Peyer's patch (tissue), 4 donors: ENCODE data around the gene CDKAL1. TPM values are rescaled to one million over a fixed set of nuclear protein-coding genes. Genes with fewer than 3 reads are reported as not detected.

ENCODE experiments used
- DNase-seq, 3 donors: peaks; one replicate each; pipeline ENCODE4 v3.0.0-alpha.2; 2017 to 2019
- H3K27ac ChIP-seq, 4 donors: fragments of 200-600 bp; sonication (generic); one replicate each; pipeline ENCODE4 v1.5.1; 2016 to 2019
- H3K27me3 ChIP-seq, 2 donors: fragments of 200-600 bp; sonication (generic); one replicate each; pipeline ENCODE4 v1.5.1; 2019
- H3K36me3 ChIP-seq, 3 donors: fragments of 200-600 bp; sonication (generic); one replicate each; pipeline ENCODE4 v1.5.1; 2016 to 2019
- H3K4me1 ChIP-seq, 4 donors: fragments of 200-600 bp; sonication (generic); one replicate each; pipeline ENCODE4 v1.5.1; 2016 to 2019
- H3K4me3 ChIP-seq, 4 donors: fragments of 200-600 bp; sonication (generic); 1 replicate in 3 of 4; 2 replicates in 1 of 4; pipeline ENCODE4 v1.5.1; 2016 to 2019; ENCODE audit warnings: mild to moderate bottlenecking in 1 of 4
- H3K9me3 ChIP-seq, 4 donors: fragments of 200-600 bp; sonication (generic); one replicate each; pipeline ENCODE4 v1.5.1; 2016 to 2019; ENCODE audit warnings: mild to moderate bottlenecking in 1 of 4
- POLR2A ChIP-seq, 2 donors: fragments of 450-650 bp; IDR thresholded peaks; one replicate each; pipeline ENCODE4 v1.5.1; 2017; ENCODE audit warnings: antibody characterized with exemption in 2 of 2, mild to moderate bottlenecking in 2 of 2, moderate library complexity in 2 of 2
- total RNA-seq, 4 donors: library from RNA; depleted of rRNA; stranded (reverse); fragments of >200 nt; gene quantifications; one replicate each; pipeline ENCODE4 v1.1.0, GENCODE V29; 2016
- TF ChIP-seq, protein P1 (sequence below), 6 experiments: fragments of 450-650 bp in 4 of 6; fragments of 200-600 bp in 2 of 6; sonication (generic) in 1 of 6; IDR thresholded peaks; one replicate each; pipeline ENCODE4 v1.5.1; 2017 to 2019; ENCODE audit warnings: antibody characterized with exemption in 6 of 6, mild to moderate bottlenecking in 3 of 6, moderate library complexity in 1 of 6

Gene CDKAL1
- total RNA-seq, 4 donors from 2014 or later = 10.3 to 31.4 (median 11.6) TPM

DNA sequence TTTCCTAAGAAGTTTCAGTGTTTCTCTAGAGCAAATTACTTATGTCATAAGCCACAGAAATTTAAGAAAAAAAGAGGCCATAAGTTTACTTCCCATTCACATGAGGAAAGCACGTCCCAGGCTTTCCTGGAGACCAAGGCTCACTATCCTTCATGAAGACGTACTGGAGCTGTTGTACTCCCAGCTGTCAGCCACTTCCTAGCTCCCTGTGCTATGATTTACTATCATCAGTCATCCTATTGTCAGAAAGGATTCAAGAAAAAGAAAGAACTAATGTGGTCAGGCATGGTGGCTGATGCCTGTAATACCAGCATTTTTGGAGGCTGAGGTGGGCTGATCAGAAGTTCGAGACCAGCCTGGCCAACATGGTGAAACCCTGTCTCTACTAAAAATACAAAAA is 721.9 kb downstream of the CDKAL1 start:
- Histone ChIP-seq H3K4me3 (no peak overlapping the region), H3K9me3 (peaks cover 0 to 3% (median 0%) of the 10 kb centered on the region in 4 donors), H3K4me1 (no peaks in the 10 kb centered on the region), H3K27ac (no peak overlapping the region), H3K27me3 (no peaks in the 10 kb centered on the region), H3K36me3 (no peaks in the 10 kb centered on the region)
- TF ChIP-seq, protein P1, sequence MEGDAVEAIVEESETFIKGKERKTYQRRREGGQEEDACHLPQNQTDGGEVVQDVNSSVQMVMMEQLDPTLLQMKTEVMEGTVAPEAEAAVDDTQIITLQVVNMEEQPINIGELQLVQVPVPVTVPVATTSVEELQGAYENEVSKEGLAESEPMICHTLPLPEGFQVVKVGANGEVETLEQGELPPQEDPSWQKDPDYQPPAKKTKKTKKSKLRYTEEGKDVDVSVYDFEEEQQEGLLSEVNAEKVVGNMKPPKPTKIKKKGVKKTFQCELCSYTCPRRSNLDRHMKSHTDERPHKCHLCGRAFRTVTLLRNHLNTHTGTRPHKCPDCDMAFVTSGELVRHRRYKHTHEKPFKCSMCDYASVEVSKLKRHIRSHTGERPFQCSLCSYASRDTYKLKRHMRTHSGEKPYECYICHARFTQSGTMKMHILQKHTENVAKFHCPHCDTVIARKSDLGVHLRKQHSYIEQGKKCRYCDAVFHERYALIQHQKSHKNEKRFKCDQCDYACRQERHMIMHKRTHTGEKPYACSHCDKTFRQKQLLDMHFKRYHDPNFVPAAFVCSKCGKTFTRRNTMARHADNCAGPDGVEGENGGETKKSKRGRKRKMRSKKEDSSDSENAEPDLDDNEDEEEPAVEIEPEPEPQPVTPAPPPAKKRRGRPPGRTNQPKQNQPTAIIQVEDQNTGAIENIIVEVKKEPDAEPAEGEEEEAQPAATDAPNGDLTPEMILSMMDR (IDR thresholded peaks at IDR 0.05) = no peak
- TF ChIP-seq POLR2A (IDR thresholded peaks at IDR 0.05) = no peak
- no peak for DNase-seq

DNA sequence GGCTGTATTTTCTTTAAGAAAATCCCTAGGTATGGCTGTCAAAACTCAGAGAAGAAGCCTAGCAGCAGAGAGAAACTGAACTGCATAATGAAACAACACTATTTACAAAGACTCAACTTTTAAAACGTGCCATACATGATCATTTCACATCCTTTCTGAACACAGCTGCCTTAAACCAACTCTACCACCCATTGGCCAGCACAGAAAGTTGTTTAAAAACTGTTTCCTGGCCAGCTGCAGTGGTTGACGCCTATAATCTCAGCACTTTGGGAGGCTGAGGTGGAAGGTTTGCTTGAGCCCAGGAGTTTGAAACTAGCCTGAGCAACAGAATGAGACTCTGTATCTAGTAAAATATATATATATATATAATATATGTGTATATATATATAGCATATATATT is 722.9 kb downstream of the CDKAL1 start:
- H3K4me1 ChIP-seq = no peaks in the 10 kb centered on the region

DNA sequence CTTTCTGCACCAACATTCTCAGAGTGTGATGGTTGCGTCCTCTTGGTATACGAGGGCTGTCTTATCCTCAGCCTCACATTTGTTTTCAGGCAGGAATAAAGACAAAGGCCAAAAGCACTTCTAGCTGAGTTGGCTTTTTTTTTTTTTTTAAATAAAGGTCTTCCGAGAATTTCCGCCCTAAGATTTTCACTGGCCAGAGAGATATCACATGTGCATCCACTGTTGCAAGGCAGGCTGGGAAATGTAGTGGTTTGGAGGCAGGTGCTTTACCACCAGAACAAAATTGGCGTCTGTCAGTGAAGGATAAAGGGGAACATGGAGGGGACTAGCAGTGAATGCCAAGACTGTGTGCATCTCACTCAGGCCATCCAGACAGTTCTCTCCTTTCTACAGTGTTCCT is 724.4 kb downstream of the CDKAL1 start:
- DNase-seq = no peak

More for the DNA sequence above, 722.9 kb downstream of the CDKAL1 start:
- Histone ChIP-seq H3K27ac (no peak overlapping the region), H3K9me3 (peaks cover 0 to 1% (median 0%) of the 10 kb centered on the region in 4 donors), H3K27me3 (no peaks in the 10 kb centered on the region), H3K4me3 (no peak overlapping the region), H3K36me3 (no peaks in the 10 kb centered on the region)
- no peak for DNase-seq
- TF ChIP-seq, protein P1 (IDR thresholded peaks at IDR 0.05) = no peak

DNA sequence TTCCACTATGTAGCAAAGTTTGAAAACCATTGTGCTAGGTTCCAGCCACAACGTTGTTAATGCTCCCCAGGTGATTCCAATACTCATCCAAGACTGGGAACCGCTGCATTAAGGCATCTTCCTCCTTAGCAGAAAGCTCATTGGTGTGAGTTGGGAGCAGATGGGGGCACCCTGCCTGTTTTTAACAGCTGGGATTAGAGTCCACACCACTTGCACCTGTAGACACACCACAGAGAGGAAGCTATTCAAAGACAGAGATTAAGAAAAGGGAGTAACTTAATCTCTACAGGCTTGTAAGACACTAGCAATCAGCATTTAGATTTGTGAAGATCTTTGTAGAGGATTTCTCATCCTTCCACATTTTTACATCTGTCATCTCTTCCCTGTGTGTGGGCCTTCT is 725.4 kb downstream of the CDKAL1 start:
- Histone ChIP-seq H3K36me3 (no peaks in the 10 kb centered on the region), H3K4me3 (no peak overlapping the region)
- TF ChIP-seq, protein P1 (IDR thresholded peaks at IDR 0.05) = no peak
- TF ChIP-seq POLR2A (IDR thresholded peaks at IDR 0.05) = no peak

More for the DNA sequence above, 724.4 kb downstream of the CDKAL1 start:
- Histone ChIP-seq H3K27me3 (no peaks in the 10 kb centered on the region), H3K9me3 (no peaks in the 10 kb centered on the region), H3K36me3 (no peaks in the 10 kb centered on the region), H3K27ac (no peak overlapping the region), H3K4me1 (no peaks in the 10 kb centered on the region), H3K4me3 (no peak overlapping the region)
- TF ChIP-seq POLR2A (IDR thresholded peaks at IDR 0.05) = no peak
- TF ChIP-seq, protein P1 (IDR thresholded peaks at IDR 0.05) = no peak

DNA sequence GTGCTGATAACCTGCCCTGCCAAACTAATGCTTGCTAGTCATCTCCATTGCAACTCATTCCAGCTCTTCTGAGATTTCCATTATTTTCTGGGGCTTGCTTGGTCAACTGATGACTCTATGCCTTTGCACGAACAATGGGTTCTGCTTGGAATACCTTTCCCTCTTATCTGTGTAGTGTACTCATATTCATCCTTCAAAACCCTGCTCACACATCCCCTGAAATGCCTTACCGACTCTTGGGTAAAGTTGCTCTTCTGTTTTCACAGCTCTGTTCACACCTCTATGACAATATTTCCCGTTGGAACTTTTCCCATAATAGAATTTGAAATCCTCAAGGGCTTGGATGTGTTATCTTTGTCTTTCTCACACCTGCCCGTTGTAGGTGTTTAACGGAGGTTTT is 728.2 kb downstream of the CDKAL1 start:
- H3K27ac ChIP-seq = no peak overlapping the region
- H3K9me3 ChIP-seq = no peaks in the 10 kb centered on the region
- DNase-seq = no peak
- no peaks in the 10 kb centered on the region for H3K4me1 ChIP-seq
- H3K4me3 ChIP-seq = no peak overlapping the region
- TF ChIP-seq, protein P1 (IDR thresholded peaks at IDR 0.05) = no peak
- no peak for TF ChIP-seq POLR2A (IDR thresholded peaks at IDR 0.05)
- no peaks in the 10 kb centered on the region for H3K36me3 ChIP-seq
- H3K27me3 ChIP-seq = no peaks in the 10 kb centered on the region

More for the DNA sequence above, 725.4 kb downstream of the CDKAL1 start:
- H3K4me1 ChIP-seq = no peaks in the 10 kb centered on the region
- H3K9me3 ChIP-seq = no peaks in the 10 kb centered on the region
- no peak for DNase-seq
- H3K27me3 ChIP-seq = no peaks in the 10 kb centered on the region
- no peak overlapping the region for H3K27ac ChIP-seq
